H1 (cell line): ENCODE data around the gene HMGB3. TPM values are rescaled to one million over a fixed set of nuclear protein-coding genes. Genes with fewer than 3 reads are reported as not detected.

Source experiments
- CTCF ChIA-PET: fragments of 300-600 bp; sonication (Branson Sonifier 250); formaldehyde crosslinking; loops from one replicate; lab custom pipeline; 2021; ENCODE audit not compliant: partially characterized antibody; lab: Charles Lee
- POLR2A ChIA-PET: fragments of 300-600 bp; sonication (Branson Sonifier 250); formaldehyde crosslinking; loops from one replicate; lab custom pipeline; 2021; ENCODE audit warnings: inconsistent platforms; ENCODE audit not compliant: partially characterized antibody; lab: Charles Lee
- DNase-seq, 2 experiments: peaks; one replicate each; pipeline versions ENCODE4 v3.0.0 to v3.0.0-alpha.2; 2010 to 2022; ENCODE audit warnings: low spot score in 2 of 2, low read depth in 1 of 2, mixed read lengths in 1 of 2
- FAIRE-seq: peaks from 2 replicates; lab custom pipeline; 2011; peaks lifted over from hg19 to GRCh38; lab: Jason Lieb, UNC
- H2AFZ ChIP-seq: 2 replicates; pipeline ENCODE4 v1.8.1; 2012; ENCODE audit warnings: low read length, inconsistent platforms
- H2AK5ac ChIP-seq: 2 replicates; pipeline ENCODE4 v1.6.1; 2013; ENCODE audit warnings: low read depth, low read length
- H2BK120ac ChIP-seq: replicated peaks from 2 replicates; pipeline ENCODE3; 2013; ENCODE audit warnings: low read depth, low read length, inconsistent platforms
- H2BK12ac ChIP-seq: 2 replicates; pipeline ENCODE4 v1.6.1; 2013; ENCODE audit warnings: low read depth, low read length
- H2BK15ac ChIP-seq: 2 replicates; pipeline ENCODE4 v1.6.1; 2013; ENCODE audit warnings: low read length
- H2BK20ac ChIP-seq: 2 replicates; pipeline ENCODE4 v1.6.1; 2013; ENCODE audit warnings: low read length
- H2BK5ac ChIP-seq: 2 replicates; pipeline ENCODE4 v1.6.1; 2013; ENCODE audit warnings: low read depth, low read length
- H3K14ac ChIP-seq: 2 replicates; pipeline ENCODE4 v1.6.1; 2013; ENCODE audit warnings: inconsistent platforms; ENCODE audit not compliant: insufficient read length
- H3K18ac ChIP-seq: 2 replicates; pipeline ENCODE4 v1.6.1; 2013; ENCODE audit warnings: low read length; ENCODE audit errors: extremely low read depth
- H3K23ac ChIP-seq: 2 replicates; pipeline ENCODE4 v1.6.1; 2013; ENCODE audit warnings: inconsistent platforms; ENCODE audit not compliant: insufficient read length
- H3K23me2 ChIP-seq: 2 replicates; pipeline ENCODE4 v1.6.1; 2013; ENCODE audit warnings: low read depth, low read length
- H3K27ac ChIP-seq: 2 replicates; pipeline ENCODE4 v1.6.1; 2011; ENCODE audit warnings: low read depth, low read length, inconsistent platforms
- H3K27me3 ChIP-seq, 4 experiments: replicated peaks in 1 of 4; 1 replicate in 1 of 4; 2 replicates in 3 of 4; pipeline versions ENCODE4 v1.6.1 to v1.8.1; 2011 to 2013; ENCODE audit warnings: low read length in 3 of 4, mild to moderate bottlenecking in 3 of 4, inconsistent platforms in 2 of 4, mixed read lengths in 2 of 4, moderate library complexity in 1 of 4; ENCODE audit not compliant: control insufficient read depth in 3 of 4, insufficient read depth in 3 of 4; ENCODE audit errors: extremely low read depth in 1 of 4
- H3K36me3 ChIP-seq, 4 experiments: 2 replicates each; pipeline versions ENCODE4 v1.6.1 to v1.8.1; 2011 to 2013; ENCODE audit warnings: mild to moderate bottlenecking in 4 of 4, low read length in 3 of 4, moderate library complexity in 2 of 4, control low read depth in 1 of 4, inconsistent platforms in 1 of 4; ENCODE audit not compliant: insufficient read depth in 4 of 4, control insufficient read depth in 2 of 4
- H3K4ac ChIP-seq: replicated peaks from 2 replicates; pipeline ENCODE3; 2013; ENCODE audit warnings: low read length, low read depth, mixed read lengths, inconsistent platforms; ENCODE audit not compliant: insufficient read length
- H3K4me1 ChIP-seq, 4 experiments: replicated peaks in 1 of 4; 1 replicate in 1 of 4; 2 replicates in 3 of 4; pipeline versions ENCODE4 v1.6.1 to v1.8.1; 2011 to 2013; ENCODE audit warnings: low read length in 3 of 4, inconsistent platforms in 2 of 4, mixed read lengths in 1 of 4; ENCODE audit not compliant: insufficient read depth in 4 of 4, control insufficient read depth in 3 of 4
- H3K4me2 ChIP-seq, 2 experiments: 2 replicates each; pipeline versions ENCODE4 v1.6.1 to v1.8.1; 2011 to 2013; ENCODE audit warnings: low read depth in 2 of 2, low read length in 2 of 2, control low read depth in 1 of 2, inconsistent platforms in 1 of 2, mild to moderate bottlenecking in 1 of 2; ENCODE audit not compliant: insufficient read depth in 1 of 2
- H3K4me3 ChIP-seq, 4 experiments: fragments of 200-600, 300-600 bp in 1 of 4; sonication (generic), shearing (Covaris generic), sonication (Bioruptor Twin) in 1 of 4; 2 replicates each; pipeline versions ENCODE4 v1.5.1 to v1.8.1; 2011 to 2016; ENCODE audit warnings: low read length in 4 of 4, low read depth in 3 of 4, control low read depth in 2 of 4, inconsistent platforms in 2 of 4, mild to moderate bottlenecking in 2 of 4, mixed read lengths in 1 of 4, moderate library complexity in 1 of 4; ENCODE audit not compliant: insufficient read depth in 2 of 4; ENCODE audit errors: extremely low read depth in 1 of 4
- H3K56ac ChIP-seq: replicated peaks from 2 replicates; pipeline ENCODE3; 2013; ENCODE audit warnings: low read depth, mild to moderate bottlenecking, mixed read lengths, low read length, inconsistent platforms; ENCODE audit not compliant: insufficient read length
- H3K79me1 ChIP-seq: 2 replicates; pipeline ENCODE4 v1.6.1; 2013; ENCODE audit warnings: low read depth, low read length, control low read depth
- H3K79me2 ChIP-seq, 2 experiments: 2 replicates each; pipeline versions ENCODE4 v1.6.1 to v1.8.1; 2012 to 2013; ENCODE audit warnings: low read length in 2 of 2, mild to moderate bottlenecking in 2 of 2, inconsistent platforms in 1 of 2; ENCODE audit not compliant: insufficient read depth in 2 of 2, control insufficient read depth in 1 of 2
- H3K9ac ChIP-seq, 4 experiments: replicated peaks in 1 of 4; 1 replicate in 1 of 4; 2 replicates in 3 of 4; pipeline versions ENCODE4 v1.6.1 to v1.8.1; 2011 to 2013; ENCODE audit warnings: low read depth in 3 of 4, low read length in 3 of 4, control low read depth in 2 of 4, mild to moderate bottlenecking in 2 of 4, moderate library complexity in 2 of 4, inconsistent platforms in 1 of 4; ENCODE audit errors: extremely low read depth in 1 of 4
- H3K9me3 ChIP-seq, 2 experiments: 2 replicates each; pipeline versions ENCODE4 v1.6.1 to v1.8.1; 2012 to 2013; ENCODE audit warnings: mild to moderate bottlenecking in 2 of 2, moderate library complexity in 2 of 2, control low read depth in 1 of 2, inconsistent platforms in 1 of 2, low read depth in 1 of 2, low read length in 1 of 2, mixed read lengths in 1 of 2; ENCODE audit not compliant: insufficient read depth in 2 of 2
- H4K20me1 ChIP-seq, 2 experiments: replicated peaks in 1 of 2; 2 replicates each; pipeline versions ENCODE3 to v1.8.1; 2011 to 2013; ENCODE audit warnings: inconsistent platforms in 2 of 2, low read length in 2 of 2, mild to moderate bottlenecking in 1 of 2; ENCODE audit not compliant: insufficient read depth in 2 of 2, control insufficient read depth in 1 of 2
- H4K5ac ChIP-seq: 2 replicates; pipeline ENCODE4 v1.6.1; 2013; ENCODE audit warnings: low read length, low read depth, mixed read lengths, inconsistent platforms; ENCODE audit not compliant: insufficient read length
- H4K8ac ChIP-seq: 2 replicates; pipeline ENCODE4 v1.8.0; 2013; ENCODE audit warnings: mild to moderate bottlenecking, moderate library complexity, low read length, inconsistent platforms; ENCODE audit not compliant: insufficient read depth; ENCODE audit errors: extremely low read depth
- H4K91ac ChIP-seq: replicated peaks from 2 replicates; pipeline ENCODE3; 2013; ENCODE audit warnings: low read length, mixed read lengths, inconsistent platforms; ENCODE audit not compliant: insufficient read length
- CREB1 ChIP-seq: IDR thresholded peaks from 2 replicates; pipeline ENCODE4 v1.6.1; 2012; ENCODE audit warnings: inconsistent platforms
- GTF2F1 ChIP-seq: IDR thresholded peaks from 2 replicates; pipeline ENCODE4 v1.6.1; 2012; ENCODE audit warnings: low read depth, low read length, improper control_type of control experiment, borderline replicate concordance
- RBBP5 ChIP-seq: IDR thresholded peaks from 2 replicates; pipeline ENCODE4 v1.7.1; 2012; ENCODE audit warnings: low read depth, mild to moderate bottlenecking, inconsistent platforms, low read length, moderate library complexity, borderline replicate concordance
- TEAD4 ChIP-seq: IDR thresholded peaks from 2 replicates; pipeline ENCODE4 v1.6.1; 2012; ENCODE audit warnings: low read depth, low read length, inconsistent platforms, mixed read lengths
- WGBS, 2 experiments: shearing (Covaris generic) in 1 of 2; methylation state at CpG; one replicate each; pipeline versions ENCODE4 v1.1.6 to v1.1.7; 2013 to 2015; ENCODE audit warnings: low lambda C conversion rate in 2 of 2, mixed read lengths in 2 of 2, inconsistent platforms in 1 of 2, low coverage in 1 of 2, missing lambda C conversion rate in 1 of 2; ENCODE audit not compliant: insufficient replicate concordance in 2 of 2, insufficient coverage in 1 of 2, insufficient read length in 1 of 2; ENCODE audit errors: extremely low coverage in 1 of 2, missing lambda C conversion rate in 1 of 2; 5-methylcytosine and 5-hydroxymethylcytosine counted together
- polyA plus RNA-seq, 7 experiments: library from polyadenylated mRNA; depleted of rRNA in 3 of 7; stranded (reverse) in 5 of 7; unstranded in 2 of 7; fragments of >200 nt in 5 of 7; fragments of 200-250 nt in 2 of 7; gene quantifications; 1 replicate in 5 of 7; 2 replicates in 1 of 7; 4 replicates in 1 of 7; pipeline versions ENCODE4 v1.2.1 to v1.2.3, GENCODE V29; 2011 to 2013; ENCODE audit warnings: missing spikeins in 2 of 7, mixed read lengths in 2 of 7
- total RNA-seq: library from RNA; stranded (reverse); fragmentation: NEBNext Ultra II Directional; extraction: Animal tissue kit (Norgen Biotek cat#: 25700); gene quantifications from 2 replicates; pipeline ENCODE4 v1.2.1, GENCODE V29; 2021

The HMGB3 gene
- total and polyA plus RNA-seq, 2 of the 8 experiments (the other 6 are each of a cell fraction or from before 2014, with no cell fraction given), result 55.8 to 346 TPM

- Histone ChIP-seq H3K4me2 (no peak overlapping the region), H3K56ac (no peak overlapping the region), H2BK12ac (no peak overlapping the region), H2AK5ac (no peak overlapping the region), H4K5ac (no peak overlapping the region), H3K36me3 (no peaks in the 10 kb centered on the region; a peak in 1 of 8 replicates)
- WGBS, 2 experiments, result 91% methylated on average over 5 of the region's 5 CpGs; no CpG with 5 or more reads in 1 of the 2 experiments
- CTCF ChIA-PET, result no interaction called here
- FAIRE-seq, result no peak
- TF ChIP-seq CREB1, result no peak
- TF ChIP-seq GTF2F1, result no peak
- no peak for TF ChIP-seq RBBP5
- no peak for TF ChIP-seq TEAD4
- TF ChIP-seq, all 59 proteins: peak for 0
- Histone ChIP-seq H2BK5ac (no peak overlapping the region), H3K4me3 (no peak overlapping the region), H4K8ac (no peak overlapping the region), H3K27me3 (peaks cover 0 to 2% (median 0%) of the 10 kb centered on the region in 4 experiments; a peak in 1 of 7 replicates), H2BK15ac (no peak overlapping the region), H3K27ac (no peak overlapping the region), H3K9me3 (no peaks in the 10 kb centered on the region), H3K23me2 (peaks cover 6% of the 10 kb centered on the region; the same call in 1 of the 2 replicates), H4K91ac (no peak overlapping the region), H2AFZ (no peak overlapping the region), H3K9ac (no peak overlapping the region), H3K14ac (no peak overlapping the region), H2BK120ac (no peak overlapping the region), H2BK20ac (no peak overlapping the region), H3K79me2 (peaks cover 0 to 9% of the 10 kb centered on the region in 2 experiments; a peak in 3 of 4 replicates), H3K4me1 (peaks cover 0 to 4% (median 2%) of the 10 kb centered on the region in 4 experiments; a peak in 1 of 7 replicates), H3K23ac (no peak overlapping the region), H3K18ac (no peak overlapping the region), H4K20me1 (peaks cover 3 to 4% of the 10 kb centered on the region in 2 experiments), H3K4ac (no peak overlapping the region), H3K79me1 (no peaks in the 10 kb centered on the region)
- no peak for DNase-seq
- POLR2A ChIA-PET, result interaction anchor here (1.0 kb wide), 1 partner anchor 208 kb away, joined by 3 read pairs; no protein-coding TSS in a partner anchor
These were observed 2.9 kb upstream of the HMGB3 start for GRCh38 chrX:150980186-150980585.
